Measurements from ENCODE around the gene REEP1.
"Not testable (repeated sequence)": the region's sequence is repeated elsewhere in the genome, so short reads cannot be mapped to it uniquely, and the experiment has no call there.

Gene REEP1

DNA sequence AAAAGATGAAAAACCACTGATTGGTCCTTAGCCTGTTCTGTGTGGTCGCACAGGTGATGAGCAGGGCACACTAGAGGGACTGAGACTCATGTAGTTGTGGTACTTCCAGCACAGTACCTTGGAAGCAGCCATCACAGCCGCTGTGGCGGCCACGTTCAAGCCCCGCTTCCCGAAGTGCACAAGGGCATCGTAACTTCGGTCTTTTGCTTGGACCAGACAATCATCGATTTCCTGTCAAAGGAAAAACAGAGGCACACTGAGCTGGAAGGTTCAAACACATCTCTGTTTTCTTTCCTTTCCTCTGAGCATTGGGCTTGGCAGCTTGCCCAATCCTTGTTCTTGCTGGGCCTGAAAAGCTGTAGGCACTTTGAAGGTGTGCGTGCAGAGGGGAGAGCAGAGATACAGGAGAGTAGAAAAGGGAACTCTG lies 85.6 kb downstream of the REEP1 start:
- H3K36me3 ChIP-seq (ENCODE audit: insufficient read depth, insufficient read length, low read length), result no peaks in the 10 kb centered on the region
- H3K9me3 ChIP-seq (ENCODE audit: insufficient read depth, low read length), result no peaks in the 10 kb centered on the region
- H3K9ac ChIP-seq (ENCODE audit: insufficient read length, low read depth), result no peak overlapping the region
- TF ChIP-seq YY1 (IDR thresholded peaks at IDR 0.05; ENCODE audit: insufficient read depth, insufficient read length) (no peak), ZNF274 (IDR thresholded peaks at IDR 0.05; ENCODE audit: low read depth, low read length) (no peak), SUZ12 (IDR thresholded peaks at IDR 0.05; ENCODE audit: extremely low read depth, insufficient read depth, insufficient read length) (no peak)
- no peaks in the 10 kb centered on the region for H3K27me3 ChIP-seq (ENCODE audit: insufficient read depth, insufficient read length)
- no peak overlapping the region for H3K4me3 ChIP-seq (ENCODE audit: insufficient read length, low read depth)
- DNase-seq (ENCODE audit: low read depth, low spot score), result no peak
- H3K4me1 ChIP-seq (ENCODE audit: insufficient read depth, insufficient read length), result peaks cover 2% of the 10 kb centered on the region

DNA sequence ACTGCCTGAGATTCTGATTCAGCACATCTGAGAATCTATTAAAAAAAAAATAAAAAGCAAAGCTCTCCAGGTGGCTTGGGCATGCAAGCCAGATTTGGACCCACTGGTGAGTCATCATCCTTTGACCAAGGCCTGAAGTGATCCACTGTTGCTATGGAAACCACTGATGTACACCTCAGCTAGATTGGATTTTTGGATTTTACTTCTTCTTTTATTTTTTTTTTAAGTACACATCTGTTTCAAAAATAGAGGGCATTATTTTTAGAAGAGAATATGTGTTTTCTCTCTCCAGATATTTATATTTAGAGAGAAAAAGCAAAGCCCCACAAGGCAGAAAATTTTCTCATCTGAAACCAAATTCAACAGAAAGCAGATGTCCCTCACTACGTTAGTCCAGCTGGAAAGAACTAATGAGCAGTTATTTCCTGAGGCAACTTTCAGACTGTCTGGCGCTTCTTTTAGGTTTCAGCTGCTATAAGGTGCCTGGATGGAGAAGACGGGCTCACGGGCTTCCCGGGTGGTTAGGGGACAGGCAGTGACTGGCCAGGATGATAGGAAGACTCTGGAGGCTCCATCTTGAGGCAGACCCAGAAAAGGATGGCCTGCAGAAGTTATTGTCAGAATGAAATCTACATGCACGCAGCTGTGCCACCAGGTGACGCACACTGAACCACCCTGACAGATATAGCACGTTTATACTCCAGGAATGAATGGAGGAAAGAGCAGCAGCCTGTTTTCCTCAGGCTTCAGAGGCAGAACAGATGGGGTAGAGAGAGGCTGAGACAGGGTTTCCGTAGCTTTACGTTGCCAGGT lies 87.6 kb downstream of the REEP1 start:
- no peak for DNase-seq (ENCODE audit: low read depth, low spot score)
- no peak overlapping the region for H3K9ac ChIP-seq (ENCODE audit: insufficient read length, low read depth)

GRCh38 chr2:86249176-86249575 lies 88.2 kb downstream of the REEP1 start:
- Histone ChIP-seq H3K27me3 (ENCODE audit: insufficient read depth, insufficient read length) (no peaks in the 10 kb centered on the region), H3K36me3 (ENCODE audit: insufficient read depth, insufficient read length, low read length) (no peaks in the 10 kb centered on the region), H3K9ac (ENCODE audit: insufficient read length, low read depth) (no peak overlapping the region), H3K4me3 (ENCODE audit: insufficient read length, low read depth) (no peak overlapping the region), H3K4me1 (ENCODE audit: insufficient read depth, insufficient read length) (no peaks in the 10 kb centered on the region), H3K9me3 (ENCODE audit: insufficient read depth, low read length) (no peaks in the 10 kb centered on the region)
- TF ChIP-seq ZNF274 (IDR thresholded peaks at IDR 0.05; ENCODE audit: low read depth, low read length), result no peak
- DNase-seq (ENCODE audit: low read depth, low spot score), result no peak

More for the DNA sequence above, 87.6 kb downstream of the REEP1 start:
- peaks cover 1% of the 10 kb centered on the region for H3K4me1 ChIP-seq (ENCODE audit: insufficient read depth, insufficient read length)
- H3K36me3 ChIP-seq (ENCODE audit: insufficient read depth, insufficient read length, low read length), result no peaks in the 10 kb centered on the region
- no peak overlapping the region for H3K4me3 ChIP-seq (ENCODE audit: insufficient read length, low read depth)
- no peaks in the 10 kb centered on the region for H3K27me3 ChIP-seq (ENCODE audit: insufficient read depth, insufficient read length)
- H3K9me3 ChIP-seq (ENCODE audit: insufficient read depth, low read length), result no peaks in the 10 kb centered on the region
- TF ChIP-seq SUZ12 (IDR thresholded peaks at IDR 0.05; ENCODE audit: extremely low read depth, insufficient read depth, insufficient read length), result no peak
- TF ChIP-seq ZNF274 (IDR thresholded peaks at IDR 0.05; ENCODE audit: low read depth, low read length), result no peak
- no peak for TF ChIP-seq YY1 (IDR thresholded peaks at IDR 0.05; ENCODE audit: insufficient read depth, insufficient read length)

DNA sequence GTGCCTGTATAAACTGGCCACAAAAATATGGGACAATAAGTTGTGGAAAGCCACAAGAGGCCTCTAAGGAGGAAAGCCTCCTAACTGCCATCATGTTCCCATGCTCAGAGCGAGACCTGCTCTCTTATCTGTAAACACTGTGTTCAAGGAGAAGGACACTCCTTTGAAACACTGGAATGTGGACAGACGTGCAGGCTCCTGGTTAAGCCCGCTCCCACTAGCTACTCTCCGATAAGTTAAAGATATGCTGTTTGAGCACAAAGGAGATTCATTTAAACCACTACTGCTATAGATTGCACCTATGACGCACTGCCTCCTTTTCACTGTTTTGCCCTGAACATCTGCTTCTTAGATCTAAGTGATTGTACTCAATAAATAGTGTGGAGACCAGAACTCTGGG lies 92.2 kb downstream of the REEP1 start:
- not testable (repeated sequence) for H3K9ac ChIP-seq (ENCODE audit: insufficient read length, low read depth)

DNA sequence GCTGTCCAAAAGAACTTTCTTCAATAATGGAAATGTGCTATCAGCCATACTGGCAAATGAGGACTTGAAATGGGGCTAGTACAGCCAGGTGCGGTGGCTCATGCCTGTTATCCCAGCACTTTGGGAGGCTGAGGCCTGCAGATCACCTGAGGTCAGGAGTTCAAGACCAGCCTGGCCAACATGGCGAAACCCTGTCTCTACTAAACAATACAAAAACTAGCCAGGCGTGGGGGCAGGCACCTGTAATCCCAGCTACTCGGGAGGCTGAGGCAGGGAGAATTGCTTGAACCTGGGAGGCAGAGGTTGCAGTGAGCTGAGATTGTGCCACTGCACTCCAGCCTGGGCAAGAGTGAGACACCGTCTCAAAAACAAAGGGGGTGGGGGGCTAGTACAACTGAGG lies 92.6 kb downstream of the REEP1 start:
- H3K4me1 ChIP-seq (ENCODE audit: insufficient read depth, insufficient read length); H3K27me3 ChIP-seq (ENCODE audit: insufficient read depth, insufficient read length); H3K9ac ChIP-seq (ENCODE audit: insufficient read length, low read depth); H3K4me3 ChIP-seq (ENCODE audit: insufficient read length, low read depth); DNase-seq (ENCODE audit: low read depth, low spot score); H3K9me3 ChIP-seq (ENCODE audit: insufficient read depth, low read length); H3K36me3 ChIP-seq (ENCODE audit: insufficient read depth, insufficient read length, low read length): not testable (repeated sequence)

More for the DNA sequence above, 92.2 kb downstream of the REEP1 start:
- not testable (repeated sequence) for DNase-seq (ENCODE audit: low read depth, low spot score); H3K4me1 ChIP-seq (ENCODE audit: insufficient read depth, insufficient read length); H3K36me3 ChIP-seq (ENCODE audit: insufficient read depth, insufficient read length, low read length); H3K4me3 ChIP-seq (ENCODE audit: insufficient read length, low read depth); H3K9me3 ChIP-seq (ENCODE audit: insufficient read depth, low read length); H3K27me3 ChIP-seq (ENCODE audit: insufficient read depth, insufficient read length)

DNA sequence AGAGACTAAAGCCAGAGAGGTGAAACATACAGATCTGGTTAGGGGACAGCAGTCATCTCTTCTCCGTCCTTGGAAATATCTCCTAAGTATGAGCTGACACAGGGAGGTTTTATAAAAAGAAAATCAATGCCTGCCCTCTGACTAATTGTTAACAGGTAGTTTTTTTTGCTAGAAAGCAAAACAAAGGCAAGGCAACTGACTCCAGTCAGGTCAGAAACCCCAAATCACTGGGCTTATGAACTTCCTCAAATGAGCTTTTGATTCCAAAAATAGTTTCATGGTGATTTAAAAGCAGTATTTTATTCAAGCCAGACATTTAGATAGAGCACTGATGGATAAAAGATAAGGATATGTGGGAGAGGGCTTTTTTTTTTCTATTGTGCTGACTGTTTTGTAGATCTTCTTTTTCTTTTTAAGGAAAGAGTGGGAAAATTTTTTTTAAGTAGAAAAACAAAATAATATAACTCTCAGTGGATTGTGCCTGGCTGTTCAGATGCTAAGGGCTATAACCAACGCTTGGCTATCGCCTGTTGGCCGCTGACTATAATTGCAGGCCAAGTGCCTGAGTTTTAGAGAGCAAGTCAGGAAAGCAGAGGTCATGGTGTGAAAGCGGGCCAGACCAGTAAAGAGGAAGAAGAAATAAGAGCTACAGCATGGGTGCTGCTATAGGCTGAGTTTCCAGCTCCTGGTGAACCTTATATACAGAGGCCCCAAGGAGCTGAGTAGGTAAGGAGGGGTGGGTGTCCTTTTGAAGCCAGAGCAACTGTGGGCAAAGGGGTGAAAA lies 93.3 kb downstream of the REEP1 start:
- Histone ChIP-seq H3K9ac (ENCODE audit: insufficient read length, low read depth) (no peak overlapping the region), H3K4me1 (ENCODE audit: insufficient read depth, insufficient read length) (no peaks in the 10 kb centered on the region), H3K27me3 (ENCODE audit: insufficient read depth, insufficient read length) (no peaks in the 10 kb centered on the region), H3K4me3 (ENCODE audit: insufficient read length, low read depth) (no peak overlapping the region), H3K36me3 (ENCODE audit: insufficient read depth, insufficient read length, low read length) (no peaks in the 10 kb centered on the region), H3K9me3 (ENCODE audit: insufficient read depth, low read length) (no peaks in the 10 kb centered on the region)
- no peak for DNase-seq (ENCODE audit: low read depth, low spot score)
- no peak for TF ChIP-seq SUZ12 (IDR thresholded peaks at IDR 0.05; ENCODE audit: extremely low read depth, insufficient read depth, insufficient read length)
- no peak for TF ChIP-seq YY1 (IDR thresholded peaks at IDR 0.05; ENCODE audit: insufficient read depth, insufficient read length)
- no peak for TF ChIP-seq ZNF274 (IDR thresholded peaks at IDR 0.05; ENCODE audit: low read depth, low read length)

DNA sequence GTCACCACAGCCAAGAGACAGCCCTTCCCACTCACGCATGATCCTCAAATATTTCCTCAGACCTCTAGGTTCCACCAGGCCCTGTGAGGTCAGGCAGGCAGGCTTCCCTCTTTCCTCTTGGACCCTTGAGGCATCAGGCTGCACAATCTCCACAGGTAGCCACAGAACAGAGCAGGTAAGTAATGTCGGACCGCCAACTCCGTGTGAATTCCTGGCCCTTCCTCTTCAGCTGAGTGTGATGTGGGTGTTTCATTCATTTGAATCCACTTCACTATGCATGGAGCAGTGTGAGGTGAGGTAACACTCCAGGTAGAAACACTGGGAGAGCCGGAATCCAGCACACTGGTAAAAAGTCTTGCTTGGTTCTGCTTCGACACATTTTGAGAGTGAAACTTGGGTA lies 94.2 kb downstream of the REEP1 start:
- no peak overlapping the region for H3K4me3 ChIP-seq (ENCODE audit: insufficient read length, low read depth)
- H3K36me3 ChIP-seq (ENCODE audit: insufficient read depth, insufficient read length, low read length), result no peaks in the 10 kb centered on the region
- no peak overlapping the region for H3K9ac ChIP-seq (ENCODE audit: insufficient read length, low read depth)
- H3K9me3 ChIP-seq (ENCODE audit: insufficient read depth, low read length), result no peaks in the 10 kb centered on the region
- H3K4me1 ChIP-seq (ENCODE audit: insufficient read depth, insufficient read length), result no peaks in the 10 kb centered on the region
- H3K27me3 ChIP-seq (ENCODE audit: insufficient read depth, insufficient read length), result no peaks in the 10 kb centered on the region
- no peak for DNase-seq (ENCODE audit: low read depth, low spot score)
- no peak for TF ChIP-seq YY1 (IDR thresholded peaks at IDR 0.05; ENCODE audit: insufficient read depth, insufficient read length)
- no peak for TF ChIP-seq ZNF274 (IDR thresholded peaks at IDR 0.05; ENCODE audit: low read depth, low read length)
- TF ChIP-seq SUZ12 (IDR thresholded peaks at IDR 0.05; ENCODE audit: extremely low read depth, insufficient read depth, insufficient read length), result no peak
